Large intestine (tissue), 3 donors: ENCODE data around the gene COP1. TPM values are rescaled to one million over a fixed set of nuclear protein-coding genes. Genes with fewer than 3 reads are reported as not detected.

Experiments used
- DNase-seq, 2 donors: peaks; one replicate each; pipeline versions ENCODE4 v3.0.0 to v3.0.0-alpha.2; 2013
- H3K27ac ChIP-seq: one replicate; pipeline ENCODE4 v1.5.1; 2013; ENCODE audit warnings: low read length
- H3K27me3 ChIP-seq: 2 replicates; pipeline ENCODE4 v1.6.1; 2013; ENCODE audit warnings: low read length; ENCODE audit not compliant: control insufficient read depth, insufficient read depth
- H3K36me3 ChIP-seq: 2 replicates; pipeline ENCODE4 v1.6.1; 2013; ENCODE audit warnings: low read length; ENCODE audit not compliant: control insufficient read depth, insufficient read depth
- H3K4me1 ChIP-seq: one replicate; pipeline ENCODE4 v1.6.1; 2013; ENCODE audit warnings: low read length; ENCODE audit not compliant: control insufficient read depth, insufficient read depth
- H3K4me3 ChIP-seq: one replicate; pipeline ENCODE4 v1.5.1; 2013; ENCODE audit warnings: low read length
- H3K9me3 ChIP-seq: one replicate; pipeline ENCODE4 v1.6.1; 2013; ENCODE audit warnings: mild to moderate bottlenecking, low read depth, low read length, moderate library complexity; ENCODE audit not compliant: control insufficient read depth
- WGBS: methylation state at CpG from one replicate; pipeline ENCODE4 v1.1.5; 2013; ENCODE audit warnings: low lambda C conversion rate; ENCODE audit not compliant: insufficient coverage; 5-methylcytosine and 5-hydroxymethylcytosine counted together
- polyA plus RNA-seq: library from polyadenylated mRNA; unstranded; fragments of 120-200 nt; gene quantifications from one replicate; pipeline ENCODE4 v1.2.1, GENCODE V29; 2013

Gene COP1
- polyA plus RNA-seq, 1 donor, result 41.4 TPM

DNA sequence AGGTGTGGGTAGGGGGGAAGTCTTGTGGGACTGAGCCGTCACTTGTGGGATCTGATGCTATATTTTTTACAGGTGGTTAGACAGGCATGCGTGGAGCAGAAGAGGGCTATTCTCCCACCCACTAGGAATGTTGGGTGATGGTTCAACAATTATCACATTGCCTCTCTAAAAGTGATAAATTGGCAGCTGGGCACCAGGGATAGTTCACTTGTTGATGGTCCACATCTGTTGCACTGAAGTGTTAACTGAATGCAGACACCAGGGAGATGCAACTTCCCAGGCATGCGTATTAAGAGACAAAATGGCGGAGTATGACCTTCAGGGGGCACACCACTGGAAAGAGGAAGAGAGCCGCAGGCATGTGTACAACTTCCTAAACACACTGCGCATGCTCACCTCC lies 270.4 kb downstream of the COP1 start:
- Histone ChIP-seq H3K4me1 (no peaks in the 10 kb centered on the region), H3K4me3 (no peak overlapping the region), H3K36me3 (peaks cover 7% of the 10 kb centered on the region), H3K27ac (no peak overlapping the region), H3K9me3 (no peaks in the 10 kb centered on the region), H3K27me3 (no peaks in the 10 kb centered on the region)
- DNase-seq, result no peak
- no CpG with 5 or more reads among the region's 6 CpGs for WGBS

DNA sequence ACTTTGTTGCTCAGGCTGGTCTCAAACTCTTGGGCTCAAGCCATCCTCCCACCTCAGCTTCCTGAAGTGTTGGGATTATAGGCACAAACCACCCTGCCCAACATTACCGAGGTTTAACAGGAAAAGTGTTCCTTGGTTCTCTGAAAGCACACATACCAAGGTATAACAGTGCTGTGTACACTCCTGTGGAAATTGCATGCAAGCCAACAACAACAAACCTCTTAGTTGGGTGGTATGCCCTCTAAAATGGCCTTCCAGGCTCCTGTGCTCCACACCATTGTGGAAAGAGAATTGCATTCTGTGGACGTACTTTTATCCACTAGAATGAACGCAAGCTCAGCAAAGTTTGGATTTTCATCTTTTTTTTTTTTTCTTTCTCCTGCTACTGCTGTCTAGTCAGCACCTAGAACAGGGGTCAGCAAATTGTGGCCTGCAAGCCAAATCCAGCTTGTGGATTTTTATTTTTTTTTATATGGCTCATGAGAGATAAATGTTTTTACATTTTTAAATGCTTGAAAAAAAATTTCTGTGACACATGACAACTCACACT lies 271.4 kb downstream of the COP1 start:
- no CpG with 5 or more reads among the region's 3 CpGs for WGBS

GRCh38 chr1:175935166-175935565 lies 271.9 kb downstream of the COP1 start:
- no peaks in the 10 kb centered on the region for H3K27me3 ChIP-seq
- H3K4me1 ChIP-seq, result no peaks in the 10 kb centered on the region
- 100% methylated on average over 2 of the region's 3 CpGs for WGBS
- peaks cover 6% of the 10 kb centered on the region for H3K36me3 ChIP-seq
- no peaks in the 10 kb centered on the region for H3K9me3 ChIP-seq
- no peak for DNase-seq
- no peak overlapping the region for H3K4me3 ChIP-seq
- no peak overlapping the region for H3K27ac ChIP-seq

More for the DNA sequence above, 271.4 kb downstream of the COP1 start:
- Histone ChIP-seq H3K4me3 (no peak overlapping the region), H3K27ac (no peak overlapping the region), H3K27me3 (no peaks in the 10 kb centered on the region), H3K4me1 (no peaks in the 10 kb centered on the region), H3K36me3 (peaks cover 6% of the 10 kb centered on the region), H3K9me3 (no peaks in the 10 kb centered on the region)
- DNase-seq, result no peak

DNA sequence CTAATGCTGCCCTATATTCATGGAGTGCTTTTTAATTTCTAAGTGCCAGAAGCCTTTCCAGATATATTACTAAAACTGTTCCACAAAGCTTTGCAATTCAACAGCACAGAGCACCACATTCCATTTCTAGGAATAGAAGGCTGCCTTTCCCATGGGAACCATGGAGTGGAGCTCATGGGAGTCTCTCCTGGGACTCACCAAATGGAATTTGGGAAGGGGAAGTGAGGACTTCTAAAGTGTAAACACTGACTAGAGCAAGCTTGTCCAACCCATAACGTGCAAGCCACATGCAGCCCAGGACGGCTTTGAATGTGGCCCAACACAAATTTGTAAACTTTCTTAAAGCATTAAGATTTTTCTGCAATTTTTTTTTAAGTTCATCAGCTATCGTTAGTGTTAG lies 273.3 kb downstream of the COP1 start:
- Histone ChIP-seq H3K27ac (no peak overlapping the region), H3K4me1 (no peaks in the 10 kb centered on the region), H3K9me3 (peaks cover 8% of the 10 kb centered on the region), H3K4me3 (no peak overlapping the region), H3K27me3 (no peaks in the 10 kb centered on the region), H3K36me3 (no peaks in the 10 kb centered on the region)
- DNase-seq, result no peak
- 85% methylated on average over 2 of the region's 3 CpGs for whole genome bisulfite sequencing

DNA sequence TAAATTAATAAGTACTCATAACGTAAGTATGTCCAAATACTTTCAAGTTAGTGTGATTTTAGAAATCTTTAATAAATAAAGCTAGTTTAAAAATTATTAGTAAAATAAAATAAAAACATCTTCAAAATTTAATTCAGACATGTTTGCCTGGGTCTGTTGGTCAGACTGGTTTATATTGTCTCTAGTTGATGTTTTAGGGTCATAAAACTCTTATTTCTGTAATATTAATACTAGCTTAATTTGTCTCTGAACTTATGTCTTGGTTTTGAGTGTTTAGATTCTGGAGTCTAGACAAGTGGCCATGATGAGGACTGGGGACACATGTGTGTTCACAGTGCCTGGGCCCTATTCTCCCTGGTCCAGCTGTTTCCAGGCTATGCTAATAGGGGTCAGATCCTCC lies 279.1 kb downstream of the COP1 start:
- Histone ChIP-seq H3K9me3 (peaks cover 9% of the 10 kb centered on the region), H3K36me3 (no peaks in the 10 kb centered on the region), H3K4me1 (no peaks in the 10 kb centered on the region), H3K27me3 (no peaks in the 10 kb centered on the region), H3K4me3 (no peak overlapping the region), H3K27ac (no peak overlapping the region)
- 100% methylated on average over 1 of the region's 1 CpG for WGBS
- DNase-seq, result no peak

DNA sequence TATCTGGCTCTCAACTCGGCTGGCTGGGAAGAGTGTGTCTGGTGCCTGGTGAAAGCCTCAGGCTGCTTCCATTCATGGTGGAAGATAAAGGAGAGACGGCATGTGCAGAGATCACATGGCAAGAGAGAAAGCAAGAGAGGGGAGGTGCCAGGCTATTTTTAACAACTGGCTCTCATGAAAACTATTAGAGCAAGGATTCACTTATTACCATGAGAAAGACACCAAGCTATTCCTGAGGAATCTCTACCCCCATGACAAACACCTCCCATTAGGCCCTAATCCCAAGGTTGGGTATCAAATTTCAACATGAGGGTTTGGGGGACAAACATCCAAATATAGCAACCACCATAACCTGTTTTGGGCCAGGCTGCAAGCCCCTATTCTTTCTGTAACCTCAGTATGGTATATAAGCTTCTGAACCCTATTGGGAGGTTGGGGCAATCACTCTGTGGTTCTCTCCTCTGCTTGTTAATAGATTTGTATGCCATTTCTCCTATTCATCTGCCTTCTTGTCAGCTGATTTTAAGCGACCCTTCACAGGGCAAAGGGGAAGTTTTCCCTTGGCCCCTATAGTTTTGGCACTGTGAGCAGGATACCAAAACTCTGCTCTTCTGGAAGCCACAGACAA lies 284.7 kb downstream of the COP1 start:
- no peaks in the 10 kb centered on the region for H3K9me3 ChIP-seq
- H3K4me3 ChIP-seq, result no peak overlapping the region
- no peak for DNase-seq
- WGBS, result no CpG with 5 or more reads among the region's 3 CpGs
- H3K4me1 ChIP-seq, result no peaks in the 10 kb centered on the region
- H3K36me3 ChIP-seq, result no peaks in the 10 kb centered on the region
- no peak overlapping the region for H3K27ac ChIP-seq
- H3K27me3 ChIP-seq, result no peaks in the 10 kb centered on the region

GRCh38 chr1:175920381-175920780 lies 286.7 kb downstream of the COP1 start:
- H3K9me3 ChIP-seq, result no peaks in the 10 kb centered on the region
- no peaks in the 10 kb centered on the region for H3K36me3 ChIP-seq
- no peak overlapping the region for H3K27ac ChIP-seq
- WGBS, result no CpG with 5 or more reads among the region's 4 CpGs
- H3K27me3 ChIP-seq, result no peaks in the 10 kb centered on the region
- no peaks in the 10 kb centered on the region for H3K4me1 ChIP-seq
- no peak overlapping the region for H3K4me3 ChIP-seq
- no peak for DNase-seq

DNA sequence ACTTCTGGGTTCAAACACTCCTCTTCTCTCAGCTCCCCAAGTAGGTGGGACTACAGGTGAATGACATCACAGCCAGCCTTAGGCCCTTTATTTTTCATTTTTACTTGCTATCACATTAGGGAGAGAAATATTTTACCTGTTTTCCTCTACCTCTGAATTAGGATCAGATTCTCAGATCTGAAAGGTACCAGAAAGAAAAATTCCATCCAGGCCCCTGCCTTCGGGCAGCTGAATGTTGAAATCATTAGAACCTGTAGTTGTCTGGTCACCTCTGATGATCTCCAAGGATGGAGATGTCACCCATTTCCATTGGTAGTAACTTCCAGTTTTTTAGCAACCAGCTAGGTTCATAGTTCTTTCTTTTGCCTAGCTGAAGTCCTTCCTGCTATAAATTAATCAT lies 288.1 kb downstream of the COP1 start:
- Histone ChIP-seq H3K4me1 (no peaks in the 10 kb centered on the region), H3K27me3 (no peaks in the 10 kb centered on the region), H3K36me3 (no peaks in the 10 kb centered on the region), H3K27ac (no peak overlapping the region), H3K9me3 (no peaks in the 10 kb centered on the region), H3K4me3 (no peak overlapping the region)
- WGBS, result no CpG with 5 or more reads among the region's 1 CpG
- DNase-seq, result no peak

GRCh38 chr1:175918364-175918801 lies 288.7 kb downstream of the COP1 start:
- no peaks in the 10 kb centered on the region for H3K27me3 ChIP-seq
- H3K36me3 ChIP-seq, result no peaks in the 10 kb centered on the region
- no peak for DNase-seq
- no peak overlapping the region for H3K4me3 ChIP-seq
- no peaks in the 10 kb centered on the region for H3K4me1 ChIP-seq
- no peak overlapping the region for H3K27ac ChIP-seq
- WGBS, result no CpG with 5 or more reads among the region's 2 CpGs
- no peaks in the 10 kb centered on the region for H3K9me3 ChIP-seq

GRCh38 chr1:175914115-175914514 lies 293.0 kb downstream of the COP1 start:
- 80% methylated on average over 1 of the region's 2 CpGs for WGBS
- H3K36me3 ChIP-seq, result no peaks in the 10 kb centered on the region
- no peaks in the 10 kb centered on the region for H3K27me3 ChIP-seq
- no peak for DNase-seq
- no peak overlapping the region for H3K27ac ChIP-seq
- H3K4me1 ChIP-seq, result no peaks in the 10 kb centered on the region
- no peak overlapping the region for H3K4me3 ChIP-seq
- peaks cover 9% of the 10 kb centered on the region for H3K9me3 ChIP-seq

DNA sequence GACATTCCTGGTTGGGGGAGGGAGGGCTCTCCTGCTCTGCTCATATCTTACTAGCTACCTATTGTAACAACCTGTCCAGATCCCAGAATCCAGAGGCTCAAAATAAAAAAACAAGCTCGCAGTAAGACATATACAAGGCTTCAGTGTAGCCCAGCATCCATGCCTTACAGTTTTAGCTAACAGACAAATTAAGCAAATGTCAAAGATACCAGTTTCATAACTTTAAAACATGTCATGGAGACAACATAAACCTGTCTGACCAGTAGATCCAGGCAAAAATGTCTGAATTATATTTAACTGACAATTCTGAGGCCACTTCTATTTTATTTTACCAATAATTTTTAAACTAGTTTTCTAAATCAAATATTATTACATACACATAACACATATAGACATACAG lies 295.9 kb downstream of the COP1 start:
- peaks cover 9% of the 10 kb centered on the region for H3K9me3 ChIP-seq
- WGBS, result 100% methylated on average over 1 of the region's 1 CpG
- DNase-seq, result no peak
- H3K4me3 ChIP-seq, result no peak overlapping the region
- no peak overlapping the region for H3K27ac ChIP-seq
- no peaks in the 10 kb centered on the region for H3K36me3 ChIP-seq
- H3K4me1 ChIP-seq, result no peaks in the 10 kb centered on the region
- H3K27me3 ChIP-seq, result no peaks in the 10 kb centered on the region
